Thyroid gland (tissue), 4 donors: Measurements from ENCODE around the gene NPBWR2. TPM values are rescaled to one million over a fixed set of nuclear protein-coding genes. Genes with fewer than 3 reads are reported as not detected.
"Not testable (repeated sequence)": the region's sequence is repeated elsewhere in the genome, so short reads cannot be mapped to it uniquely, and the experiment has no call there.

Source experiments
- DNase-seq, 2 donors: peaks; one replicate each; pipeline ENCODE4 v3.0.0-alpha.2; 2019
- H3K27ac ChIP-seq, 3 donors: fragments of 200-600 bp; sonication (generic); 1 replicate in 2 of 3; 2 replicates in 1 of 3; pipeline ENCODE4 v1.5.1; 2016 to 2019; ENCODE audit warnings: mild to moderate bottlenecking in 1 of 3, moderate library complexity in 1 of 3
- H3K27me3 ChIP-seq: fragments of 200-600 bp; sonication (generic); one replicate; pipeline ENCODE4 v1.5.1; 2019
- H3K36me3 ChIP-seq, 2 donors: fragments of 200-600 bp; sonication (generic); one replicate each; pipeline ENCODE4 v1.5.1; 2016 to 2019
- H3K4me1 ChIP-seq, 2 donors: fragments of 200-600 bp; sonication (generic); one replicate each; pipeline ENCODE4 v1.5.1; 2017 to 2019
- H3K4me3 ChIP-seq, 3 donors: fragments of 200-600 bp; sonication (generic); replicated peaks in 1 of 3; 1 replicate in 2 of 3; 2 replicates in 1 of 3; pipeline ENCODE4 v1.5.1; 2016; ENCODE audit warnings: mild to moderate bottlenecking in 1 of 3
- H3K9me3 ChIP-seq: fragments of 200-600 bp; sonication (generic); one replicate; pipeline ENCODE4 v1.5.1; 2017
- CTCF ChIP-seq, 6 experiments: fragments of 200-600 bp in 3 of 6; fragments of 450-650 bp in 3 of 6; sonication (generic) in 3 of 6; IDR thresholded peaks; one replicate each; pipeline ENCODE4 v1.5.1; 2016 to 2019; ENCODE audit warnings: antibody characterized with exemption in 6 of 6, mild to moderate bottlenecking in 2 of 6, inconsistent platforms in 1 of 6, moderate library complexity in 1 of 6
- POLR2A ChIP-seq, 2 donors: fragments of 450-650 bp; IDR thresholded peaks; one replicate each; pipeline ENCODE4 v1.6.1; 2017; ENCODE audit warnings: antibody characterized with exemption in 2 of 2, mild to moderate bottlenecking in 2 of 2, moderate library complexity in 1 of 2
- WGBS, 2 donors: methylation state at CpG; one replicate each; pipeline ENCODE4 v1.1.5; 2017; 5-methylcytosine and 5-hydroxymethylcytosine counted together
- intact Hi-C: fragments of 100-400 bp; cut with DNase I; formaldehyde crosslinking; loops from one replicate; pipeline ENCODE4 v1.15.1; 2023
- total RNA-seq, 4 donors: library from RNA; depleted of rRNA; stranded (reverse); fragments of >200 nt; gene quantifications; one replicate each; pipeline ENCODE4 v1.2.3, GENCODE V29; 2016

NPBWR2 gene
- total RNA-seq, 4 donors from 2014 or later, result not detected

- Histone ChIP-seq H3K9me3 (no peaks in the 10 kb centered on the region), H3K4me3 (no peak overlapping the region), H3K4me1 (no peaks in the 10 kb centered on the region), H3K27ac (no peak overlapping the region), H3K27me3 (no peaks in the 10 kb centered on the region), H3K36me3 (no peaks in the 10 kb centered on the region)
- WGBS, 2 donors, result 87 to 91% methylated on average over 12 of the region's 12 CpGs
- intact Hi-C loops, result no loop called here
- DNase-seq, result no peak
- TF ChIP-seq CTCF (IDR thresholded peaks at IDR 0.05) (no peak), POLR2A (IDR thresholded peaks at IDR 0.05) (no peak)
Measured at GRCh38 chr20:64121586-64121985, 14.2 kb upstream of the NPBWR2 start.

GRCh38 chr20:64119681-64120341 is 12.4 kb upstream of the NPBWR2 start:
- no peak for DNase-seq
- no peak overlapping the region for H3K27ac ChIP-seq
- no peaks in the 10 kb centered on the region for H3K4me1 ChIP-seq
- TF ChIP-seq POLR2A (IDR thresholded peaks at IDR 0.05), result no peak
- TF ChIP-seq CTCF (IDR thresholded peaks at IDR 0.05), result no peak
- no peak overlapping the region for H3K4me3 ChIP-seq
- no peaks in the 10 kb centered on the region for H3K27me3 ChIP-seq
- intact Hi-C loops, result no loop called here
- H3K9me3 ChIP-seq, result no peaks in the 10 kb centered on the region
- H3K36me3 ChIP-seq, result no peaks in the 10 kb centered on the region
- WGBS, 2 donors, result 42% methylated on average over 8 of the region's 14 CpGs; no CpG with 5 or more reads in 1 of the 2 donors

GRCh38 chr20:64119301-64119680 is 11.9 kb upstream of the NPBWR2 start:
- WGBS, 2 donors, result 85 to 89% methylated on average over 7 to 8 of the region's 8 CpGs
- no peak for DNase-seq
- Histone ChIP-seq H3K36me3 (no peaks in the 10 kb centered on the region), H3K4me3 (no peak overlapping the region), H3K9me3 (no peaks in the 10 kb centered on the region), H3K4me1 (no peaks in the 10 kb centered on the region), H3K27ac (no peak overlapping the region), H3K27me3 (no peaks in the 10 kb centered on the region)
- intact Hi-C loops, result no loop called here
- no peak for TF ChIP-seq CTCF (IDR thresholded peaks at IDR 0.05)
- TF ChIP-seq POLR2A (IDR thresholded peaks at IDR 0.05), result no peak

- H3K36me3 ChIP-seq, H3K27me3 ChIP-seq, H3K27ac ChIP-seq, intact Hi-C loops, DNase-seq, H3K4me3 ChIP-seq, H3K4me1 ChIP-seq, H3K9me3 ChIP-seq: not testable (repeated sequence)
- WGBS, 2 donors, result no CpG with 5 or more reads among the region's 6 CpGs
Measured at GRCh38 chr20:64117432-64117777, 10.0 kb upstream of the NPBWR2 start.

- H3K4me1 ChIP-seq, result no peaks in the 10 kb centered on the region
- no peaks in the 10 kb centered on the region for H3K36me3 ChIP-seq
- no peak for DNase-seq
- no peak overlapping the region for H3K27ac ChIP-seq
- no peak overlapping the region for H3K4me3 ChIP-seq
- intact Hi-C loops, result no loop called here
- no peaks in the 10 kb centered on the region for H3K9me3 ChIP-seq
- no peak for TF ChIP-seq CTCF (IDR thresholded peaks at IDR 0.05)
- no peak for TF ChIP-seq POLR2A (IDR thresholded peaks at IDR 0.05)
- no peaks in the 10 kb centered on the region for H3K27me3 ChIP-seq
- 83 to 88% methylated on average over 10 to 16 of the region's 17 CpGs for WGBS, 2 donors
Measured at GRCh38 chr20:64116541-64117431, 9.4 kb upstream of the NPBWR2 start.
